ENCODE data around the gene SH3GLB2.

DNA sequence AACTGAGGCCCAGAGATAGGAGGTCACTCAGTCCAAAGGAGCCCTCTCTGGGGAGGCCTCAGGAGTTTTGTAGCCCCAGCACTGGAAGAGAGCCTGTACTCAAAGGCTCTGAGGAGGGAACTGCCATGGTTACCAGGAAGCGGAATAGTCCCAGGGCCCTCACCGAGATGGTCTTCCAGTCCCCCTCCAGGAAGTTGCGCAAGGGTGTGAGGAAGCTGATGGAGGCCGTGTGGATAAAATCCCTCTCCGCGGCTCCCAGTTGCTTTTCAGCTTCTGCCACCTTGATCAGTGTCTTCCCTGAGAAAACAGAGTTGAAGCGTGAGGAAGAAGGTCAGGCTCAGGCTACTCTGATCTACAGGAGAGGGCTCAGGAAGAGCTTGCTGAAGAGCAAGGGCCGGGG, 13.5 kb downstream of the SH3GLB2 start:
- TF ChIP-seq, protein P1, sequence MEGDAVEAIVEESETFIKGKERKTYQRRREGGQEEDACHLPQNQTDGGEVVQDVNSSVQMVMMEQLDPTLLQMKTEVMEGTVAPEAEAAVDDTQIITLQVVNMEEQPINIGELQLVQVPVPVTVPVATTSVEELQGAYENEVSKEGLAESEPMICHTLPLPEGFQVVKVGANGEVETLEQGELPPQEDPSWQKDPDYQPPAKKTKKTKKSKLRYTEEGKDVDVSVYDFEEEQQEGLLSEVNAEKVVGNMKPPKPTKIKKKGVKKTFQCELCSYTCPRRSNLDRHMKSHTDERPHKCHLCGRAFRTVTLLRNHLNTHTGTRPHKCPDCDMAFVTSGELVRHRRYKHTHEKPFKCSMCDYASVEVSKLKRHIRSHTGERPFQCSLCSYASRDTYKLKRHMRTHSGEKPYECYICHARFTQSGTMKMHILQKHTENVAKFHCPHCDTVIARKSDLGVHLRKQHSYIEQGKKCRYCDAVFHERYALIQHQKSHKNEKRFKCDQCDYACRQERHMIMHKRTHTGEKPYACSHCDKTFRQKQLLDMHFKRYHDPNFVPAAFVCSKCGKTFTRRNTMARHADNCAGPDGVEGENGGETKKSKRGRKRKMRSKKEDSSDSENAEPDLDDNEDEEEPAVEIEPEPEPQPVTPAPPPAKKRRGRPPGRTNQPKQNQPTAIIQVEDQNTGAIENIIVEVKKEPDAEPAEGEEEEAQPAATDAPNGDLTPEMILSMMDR (conservative IDR thresholded peaks at IDR 0.05): no peak
- no peak for TF ChIP-seq EZH2 (IDR thresholded peaks at IDR 0.05; ENCODE audit: low read depth)

All from PC-9 (cell line).